VCaP (cell line): ENCODE measurements around the gene FBXW2.
A peak's percentile ranks its signal among the peaks of the same experiment; 100 is the strongest.
"Not testable (repeated sequence)": the region's sequence is repeated elsewhere in the genome, so short reads cannot be mapped to it uniquely, and the experiment has no call there.

ENCODE experiments used
- H3K27ac ChIP-seq: fragments of 450-650 bp; 2 replicates; pipeline ENCODE4 v1.5.1; 2017
- CTCF ChIP-seq: fragments of 450-650 bp; conservative IDR thresholded peaks from 2 replicates; pipeline ENCODE4 v1.5.1; 2017; ENCODE audit warnings: mild to moderate bottlenecking, moderate library complexity

The FBXW2 gene

GRCh38 chr9:120807607-120808379 is 14.6 kb upstream of the FBXW2 start:
- no peak overlapping the region for H3K27ac ChIP-seq
- no peak for TF ChIP-seq CTCF

- not testable (repeated sequence) for H3K27ac ChIP-seq
Observed at GRCh38 chr9:120804784-120805363, 11.7 kb upstream of the FBXW2 start.

- H3K27ac ChIP-seq = no peak overlapping the region
- TF ChIP-seq CTCF = no peak
Observed at GRCh38 chr9:120801441-120801840, 8.2 kb upstream of the FBXW2 start.

GRCh38 chr9:120791161-120791560 is 2.1 kb downstream of the FBXW2 start:
- TF ChIP-seq CTCF = no peak
- H3K27ac ChIP-seq = no peak overlapping the region

GRCh38 chr9:120787933-120788332 is 5.3 kb downstream of the FBXW2 start:
- TF ChIP-seq CTCF = no peak
- no peak overlapping the region for H3K27ac ChIP-seq

GRCh38 chr9:120783602-120784047 is 9.6 kb downstream of the FBXW2 start:
- no peak for TF ChIP-seq CTCF
- peak overlapping the region; percentile 0; the same call in 1 of the 2 replicates for H3K27ac ChIP-seq

- TF ChIP-seq CTCF = no peak
- H3K27ac ChIP-seq = no peak overlapping the region
Observed at GRCh38 chr9:120781236-120781635, 12.0 kb downstream of the FBXW2 start.

GRCh38 chr9:120780367-120780766 is 12.8 kb downstream of the FBXW2 start:
- H3K27ac ChIP-seq = no peak overlapping the region
- no peak for TF ChIP-seq CTCF
